ENCODE results near the gene CEP85L.

GRCh38 chr6:118618676-118619377, 32.6 kb downstream of the CEP85L start:
- peak; percentile 83 to 91 (median 89) for TF ChIP-seq CTCF (IDR thresholded peaks at IDR 0.05)
- TF ChIP-seq POLR2A (IDR thresholded peaks at IDR 0.05) = no peak

All from transverse colon (tissue), 3 donors.